ENCODE measurements around the gene F2RL2.
"Not testable (repeated sequence)": the region's sequence is repeated elsewhere in the genome, so short reads cannot be mapped to it uniquely, and the experiment has no call there.

F2RL2 gene

DNA sequence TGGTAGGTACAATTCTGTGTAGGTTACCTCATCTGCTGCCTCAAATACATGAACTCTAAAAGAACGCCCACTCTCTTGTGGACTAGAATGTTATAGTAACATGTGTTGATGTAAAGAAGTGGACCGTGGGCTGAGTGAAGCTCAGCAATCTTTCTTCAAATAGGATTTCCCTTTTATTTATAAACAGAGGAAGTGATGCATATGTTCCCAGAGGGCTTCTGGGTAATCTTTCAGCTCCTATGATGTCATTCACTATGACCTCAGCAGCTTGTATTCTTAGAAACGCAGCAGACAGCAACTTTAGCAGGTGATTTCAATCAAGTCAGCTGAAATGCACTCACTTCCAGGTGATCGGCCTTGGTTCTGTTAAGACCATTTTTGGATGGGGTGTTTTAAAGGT, 14.4 kb downstream of the F2RL2 start:
- Histone ChIP-seq H3K36me3 (ENCODE audit: insufficient read depth, low read length) (no peaks in the 10 kb centered on the region), H3K9me3 (ENCODE audit: control insufficient read depth, insufficient read depth, low read length) (no peaks in the 10 kb centered on the region), H3K9ac (ENCODE audit: low read depth, low read length) (no peak overlapping the region), H3K4me1 (ENCODE audit: insufficient read depth, low read length) (no peaks in the 10 kb centered on the region)

DNA sequence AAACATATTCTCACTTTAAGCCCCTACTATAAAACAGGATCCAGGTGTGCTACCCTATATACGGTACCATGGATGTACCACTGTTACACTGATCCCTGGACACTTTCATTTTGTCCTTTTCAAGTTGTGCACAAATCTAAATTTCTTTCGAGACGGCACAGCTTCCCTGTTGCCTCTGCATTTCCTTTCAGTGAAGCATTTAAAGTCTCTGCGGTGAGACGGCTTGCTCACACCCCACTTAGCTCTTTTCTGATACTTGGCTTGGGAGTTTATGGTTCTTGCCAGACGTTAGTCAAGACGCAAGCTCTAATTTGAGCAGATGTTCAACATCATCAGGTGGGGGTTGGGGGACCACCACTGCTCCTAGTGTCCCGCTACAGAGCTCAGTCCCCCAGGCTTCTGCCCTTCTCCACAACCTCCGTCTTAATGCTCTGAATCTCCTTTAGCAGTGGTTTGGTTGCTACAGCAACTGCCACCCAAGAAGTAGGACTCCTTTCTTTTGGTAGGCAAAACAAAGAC, 15.8 kb downstream of the F2RL2 start:
- H3K9me3 ChIP-seq (ENCODE audit: control insufficient read depth, insufficient read depth, low read length), result no peaks in the 10 kb centered on the region
- H3K4me1 ChIP-seq (ENCODE audit: insufficient read depth, low read length), result no peaks in the 10 kb centered on the region
- H3K9ac ChIP-seq (ENCODE audit: low read depth, low read length), result no peak overlapping the region
- H3K36me3 ChIP-seq (ENCODE audit: insufficient read depth, low read length), result no peaks in the 10 kb centered on the region

DNA sequence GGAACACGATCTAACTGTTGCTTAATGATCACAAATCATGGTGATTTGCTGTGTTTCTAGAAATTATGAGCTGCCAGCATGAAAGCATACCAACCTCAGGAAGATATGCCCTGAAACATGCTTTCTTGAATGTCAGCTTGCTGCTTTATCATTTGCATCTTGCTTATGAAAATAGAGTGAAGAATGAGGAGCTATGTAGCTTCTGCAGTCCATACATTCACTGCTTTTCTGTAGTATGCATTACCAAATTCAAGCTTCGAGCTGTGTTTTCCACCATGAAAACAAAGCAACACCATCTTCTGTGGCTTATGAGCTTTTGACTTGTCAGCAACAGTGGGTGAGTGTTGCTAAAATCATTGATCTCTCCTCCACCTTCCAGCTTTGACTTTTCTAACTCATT, 16.5 kb downstream of the F2RL2 start:
- Histone ChIP-seq H3K9me3 (ENCODE audit: control insufficient read depth, insufficient read depth, low read length) (no peaks in the 10 kb centered on the region), H3K36me3 (ENCODE audit: insufficient read depth, low read length) (no peaks in the 10 kb centered on the region), H3K9ac (ENCODE audit: low read depth, low read length) (no peak overlapping the region), H3K4me1 (ENCODE audit: insufficient read depth, low read length) (no peaks in the 10 kb centered on the region)

DNA sequence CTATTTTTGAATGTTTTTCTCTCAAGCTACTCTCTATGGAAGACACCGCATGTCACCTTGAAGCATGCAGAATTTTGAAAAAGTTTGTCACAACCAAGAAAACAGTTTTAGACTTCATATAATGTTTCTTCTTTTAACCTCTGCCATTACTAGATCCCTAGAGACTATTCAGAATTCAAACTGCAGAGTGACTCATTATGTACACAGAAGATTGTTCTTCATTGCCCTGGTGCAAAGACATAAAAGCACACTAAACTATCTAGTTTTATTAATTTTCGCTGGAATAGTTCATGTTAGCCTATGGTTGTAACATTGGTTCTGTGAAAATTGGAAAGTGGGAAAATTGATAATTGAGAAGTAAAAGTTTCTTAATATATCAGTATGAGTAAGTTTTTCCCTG, 18.4 kb downstream of the F2RL2 start:
- H3K4me1 ChIP-seq (ENCODE audit: insufficient read depth, low read length), result no peaks in the 10 kb centered on the region
- H3K9ac ChIP-seq (ENCODE audit: low read depth, low read length), result no peak overlapping the region
- H3K36me3 ChIP-seq (ENCODE audit: insufficient read depth, low read length), result no peaks in the 10 kb centered on the region
- H3K9me3 ChIP-seq (ENCODE audit: control insufficient read depth, insufficient read depth, low read length), result no peaks in the 10 kb centered on the region

DNA sequence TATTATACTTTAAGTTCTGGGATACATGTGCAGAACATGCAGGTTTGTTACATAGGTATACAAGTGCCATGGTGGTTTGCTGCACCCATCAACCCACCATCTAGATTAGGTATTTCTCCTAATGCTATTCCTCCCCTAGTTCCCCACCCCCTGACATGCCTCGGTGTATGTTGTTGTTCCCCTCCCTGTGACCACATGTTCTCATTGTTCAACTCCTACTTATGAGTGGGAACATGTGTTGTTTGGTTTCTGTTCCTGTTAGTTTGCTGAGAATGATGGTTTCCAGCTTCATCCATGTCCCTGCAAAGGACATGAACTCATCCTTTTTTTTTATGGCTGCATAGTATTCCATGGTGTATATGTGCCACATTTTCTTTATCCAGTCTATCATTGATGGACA, 19.2 kb downstream of the F2RL2 start:
- H3K9me3 ChIP-seq (ENCODE audit: control insufficient read depth, insufficient read depth, low read length); H3K36me3 ChIP-seq (ENCODE audit: insufficient read depth, low read length); H3K9ac ChIP-seq (ENCODE audit: low read depth, low read length); H3K4me1 ChIP-seq (ENCODE audit: insufficient read depth, low read length): not testable (repeated sequence)

DNA sequence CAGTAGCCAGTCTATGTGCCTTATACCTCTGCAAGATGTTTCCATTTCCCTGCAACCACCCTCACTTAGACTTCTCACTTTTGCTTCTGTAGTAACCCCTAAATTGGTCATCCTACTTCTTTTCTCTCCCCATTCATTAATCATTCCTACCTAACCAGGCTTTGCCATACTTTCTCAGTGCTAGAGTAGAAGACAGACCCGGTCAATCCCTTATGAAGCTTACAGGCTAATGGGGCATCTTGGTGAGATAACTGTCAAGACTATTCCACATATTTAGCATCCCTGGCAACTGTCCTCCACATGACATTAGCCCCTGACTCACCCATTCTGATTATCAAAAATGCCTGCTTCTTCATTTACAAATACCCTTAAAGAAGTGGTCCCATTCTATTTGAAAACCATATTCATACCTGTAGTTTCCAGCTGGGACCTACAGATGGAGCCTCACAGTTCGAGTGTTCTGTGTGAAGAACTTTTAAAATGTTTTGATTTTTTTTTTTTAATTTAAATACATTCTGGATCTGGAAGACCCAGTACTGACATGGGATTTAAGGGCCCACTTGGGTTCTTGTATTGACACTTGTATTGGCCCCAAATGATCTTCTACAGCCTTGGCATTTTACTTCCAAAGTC, 21.0 kb downstream of the F2RL2 start:
- no peak overlapping the region for H3K9ac ChIP-seq (ENCODE audit: low read depth, low read length)
- H3K9me3 ChIP-seq (ENCODE audit: control insufficient read depth, insufficient read depth, low read length), result no peaks in the 10 kb centered on the region
- peaks cover 3% of the 10 kb centered on the region; the same call in 1 of the 2 replicates for H3K36me3 ChIP-seq (ENCODE audit: insufficient read depth, low read length)
- H3K4me1 ChIP-seq (ENCODE audit: insufficient read depth, low read length), result no peaks in the 10 kb centered on the region

DNA sequence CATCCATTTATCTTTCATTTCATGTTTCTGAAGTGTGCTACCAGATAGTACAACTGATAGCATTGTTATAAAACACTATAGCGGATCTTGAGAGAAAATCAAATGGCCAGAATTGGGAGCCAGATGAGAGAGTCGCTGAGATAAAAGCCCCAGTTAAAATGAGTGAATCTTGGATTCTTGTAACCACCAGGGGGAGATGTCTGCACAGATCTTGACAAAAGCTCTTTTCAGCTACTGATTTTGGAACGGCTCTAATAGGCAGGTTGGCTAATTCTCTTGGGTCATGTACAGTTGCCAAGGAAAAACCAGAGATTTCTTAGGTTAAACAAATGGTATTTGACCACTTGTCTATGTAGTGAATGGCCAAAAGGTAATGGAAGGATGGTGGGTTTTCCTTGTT, 21.7 kb downstream of the F2RL2 start:
- Histone ChIP-seq H3K9ac (ENCODE audit: low read depth, low read length) (no peak overlapping the region), H3K36me3 (ENCODE audit: insufficient read depth, low read length) (peaks cover 3% of the 10 kb centered on the region; the same call in 1 of the 2 replicates), H3K9me3 (ENCODE audit: control insufficient read depth, insufficient read depth, low read length) (no peaks in the 10 kb centered on the region), H3K4me1 (ENCODE audit: insufficient read depth, low read length) (no peaks in the 10 kb centered on the region)

DNA sequence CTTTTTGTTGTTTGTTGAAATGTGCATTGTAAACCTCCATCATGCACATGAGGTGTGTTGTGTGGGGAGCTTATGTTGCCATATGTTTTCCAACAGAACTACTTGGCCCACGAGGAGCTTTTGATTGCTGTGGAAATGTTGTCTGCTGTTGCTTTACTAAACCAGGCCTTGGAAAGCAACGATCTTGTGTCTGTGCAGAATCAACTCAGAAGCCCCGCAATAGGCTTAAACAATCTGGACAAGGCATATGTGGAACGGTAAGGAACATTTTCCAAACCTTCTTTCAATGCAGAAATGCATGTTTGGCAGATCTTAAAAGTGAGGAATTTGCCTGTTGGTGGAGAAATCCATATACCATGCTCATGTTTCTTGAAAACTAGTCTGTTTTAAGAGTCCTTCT, 22.5 kb downstream of the F2RL2 start:
- Histone ChIP-seq H3K36me3 (ENCODE audit: insufficient read depth, low read length) (peaks cover 3% of the 10 kb centered on the region; the same call in 1 of the 2 replicates), H3K9me3 (ENCODE audit: control insufficient read depth, insufficient read depth, low read length) (no peaks in the 10 kb centered on the region), H3K4me1 (ENCODE audit: insufficient read depth, low read length) (no peaks in the 10 kb centered on the region), H3K9ac (ENCODE audit: low read depth, low read length) (no peak overlapping the region)

DNA sequence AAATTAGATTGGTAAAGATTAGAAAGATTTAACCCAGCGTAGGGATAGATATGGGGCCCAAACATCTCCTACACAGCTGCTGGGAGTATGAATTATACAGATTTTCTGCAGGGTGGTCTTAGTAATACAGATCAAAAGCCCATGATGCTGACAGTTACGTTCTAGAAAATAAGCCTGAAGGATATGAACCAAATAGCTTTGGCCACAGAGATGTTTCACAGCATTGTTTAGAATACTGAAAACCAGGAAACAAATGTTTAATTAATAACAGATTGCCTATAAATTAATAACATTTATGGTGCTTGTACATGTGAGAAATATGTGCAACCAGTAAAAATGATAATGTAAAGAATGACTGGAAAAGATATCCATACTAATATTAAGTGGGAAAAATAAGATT, 24.7 kb downstream of the F2RL2 start:
- Histone ChIP-seq H3K9ac (ENCODE audit: low read depth, low read length) (no peak overlapping the region), H3K36me3 (ENCODE audit: insufficient read depth, low read length) (peaks cover 3% of the 10 kb centered on the region; the same call in 1 of the 2 replicates), H3K4me1 (ENCODE audit: insufficient read depth, low read length) (no peaks in the 10 kb centered on the region), H3K9me3 (ENCODE audit: control insufficient read depth, insufficient read depth, low read length) (no peaks in the 10 kb centered on the region)

DNA sequence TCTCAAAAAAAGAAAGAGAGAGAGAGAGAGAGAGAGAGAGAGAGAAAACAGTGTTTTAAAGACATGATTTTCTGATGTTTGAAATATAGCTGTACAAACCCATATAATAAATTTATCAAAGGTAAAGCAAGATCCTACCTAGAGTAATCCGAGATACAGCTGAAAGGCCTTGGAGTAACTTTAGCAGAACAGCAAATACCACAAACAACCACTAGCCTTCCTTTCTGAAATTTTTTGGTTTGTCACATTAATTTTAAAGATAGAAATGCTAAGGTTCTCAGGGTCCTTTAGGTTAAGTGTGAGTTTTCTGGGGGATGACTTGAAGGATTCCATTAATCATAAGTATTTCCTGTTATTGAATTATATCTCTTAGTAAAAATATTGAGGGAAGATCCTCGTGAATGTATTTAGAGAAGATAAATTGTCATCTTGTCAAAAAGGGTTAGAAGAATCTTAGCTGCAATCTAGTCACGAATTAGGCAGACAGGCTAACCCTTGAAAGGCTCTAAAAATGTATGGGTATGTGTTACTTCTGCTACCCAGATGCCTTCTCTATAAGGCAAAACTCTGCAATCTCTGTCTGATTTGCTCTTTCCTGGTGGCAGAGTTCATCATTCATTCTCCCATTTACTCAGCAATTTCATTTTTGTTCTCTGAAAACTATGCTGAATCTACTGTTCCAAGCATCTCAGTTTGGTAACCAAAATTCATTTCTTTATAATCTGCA, 27.3 kb downstream of the F2RL2 start:
- Histone ChIP-seq H3K4me1 (ENCODE audit: insufficient read depth, low read length) (no peaks in the 10 kb centered on the region), H3K9me3 (ENCODE audit: control insufficient read depth, insufficient read depth, low read length) (no peaks in the 10 kb centered on the region), H3K9ac (ENCODE audit: low read depth, low read length) (no peak overlapping the region), H3K36me3 (ENCODE audit: insufficient read depth, low read length) (peaks cover 3% of the 10 kb centered on the region; the same call in 1 of the 2 replicates)

DNA sequence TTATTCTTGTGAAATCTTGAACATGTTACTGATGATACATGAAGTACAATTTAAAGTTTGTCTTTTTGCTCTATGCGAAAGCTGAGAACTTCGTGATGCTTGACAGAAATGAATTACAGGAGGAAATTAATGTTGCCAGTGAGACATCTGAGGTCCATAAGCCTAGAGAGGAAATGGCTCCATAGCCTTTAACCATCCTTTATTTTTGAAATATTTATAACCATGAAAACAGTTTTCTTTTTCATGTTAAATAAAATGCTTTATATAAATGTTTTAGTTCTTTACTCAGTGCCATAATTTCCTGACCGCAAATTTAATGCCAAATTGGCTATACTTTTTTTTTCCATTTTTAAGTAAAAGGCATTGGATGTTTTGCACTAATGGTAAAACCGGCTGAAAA, 29.1 kb downstream of the F2RL2 start:
- Histone ChIP-seq H3K9me3 (ENCODE audit: control insufficient read depth, insufficient read depth, low read length) (no peaks in the 10 kb centered on the region), H3K4me1 (ENCODE audit: insufficient read depth, low read length) (no peaks in the 10 kb centered on the region)

DNA sequence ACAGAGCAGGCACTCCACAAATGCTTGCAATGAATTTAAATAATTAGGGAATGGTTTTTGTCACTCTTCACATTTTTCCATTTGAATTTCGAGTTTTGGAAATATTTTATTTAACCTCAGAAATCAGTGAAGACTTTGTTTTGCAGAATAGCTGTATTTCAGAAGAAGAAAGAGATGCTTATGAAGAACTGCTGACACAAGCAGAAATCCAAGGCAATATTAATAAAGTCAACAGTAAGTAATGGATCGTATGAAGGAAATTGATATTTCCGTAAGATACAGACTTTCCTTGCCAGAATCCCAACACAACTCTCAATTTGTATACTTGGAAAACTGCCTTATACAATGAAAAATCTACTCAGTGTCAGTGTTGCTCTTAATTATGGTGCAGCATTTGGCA, 30.5 kb downstream of the F2RL2 start:
- Histone ChIP-seq H3K9me3 (ENCODE audit: control insufficient read depth, insufficient read depth, low read length) (no peaks in the 10 kb centered on the region), H3K36me3 (ENCODE audit: insufficient read depth, low read length) (no peaks in the 10 kb centered on the region), H3K9ac (ENCODE audit: low read depth, low read length) (no peak overlapping the region), H3K4me1 (ENCODE audit: insufficient read depth, low read length) (no peaks in the 10 kb centered on the region)

More for the DNA sequence above, 29.1 kb downstream of the F2RL2 start:
- peaks cover 3% of the 10 kb centered on the region; the same call in 1 of the 2 replicates for H3K36me3 ChIP-seq (ENCODE audit: insufficient read depth, low read length)
- H3K9ac ChIP-seq (ENCODE audit: low read depth, low read length), result no peak overlapping the region

DNA sequence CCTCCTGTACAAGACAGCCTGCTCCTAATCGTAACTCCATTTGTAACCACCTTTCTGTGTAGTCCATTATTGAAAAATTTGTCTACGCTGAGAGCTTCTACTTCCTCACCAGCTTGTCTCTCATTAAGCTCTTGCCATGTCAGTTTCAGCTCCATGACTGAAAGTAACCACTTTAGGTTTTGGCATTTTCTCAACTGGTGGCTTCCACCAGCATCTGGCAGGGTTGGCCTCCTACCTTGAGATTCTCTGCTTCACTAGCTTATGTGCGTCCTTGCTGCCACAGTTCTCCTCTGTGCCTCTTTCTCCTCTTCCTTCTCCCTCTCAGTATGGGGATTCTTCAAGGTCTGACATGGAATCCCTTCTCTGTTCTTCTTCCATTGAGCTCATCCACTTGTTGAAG, 31.8 kb downstream of the F2RL2 start:
- Histone ChIP-seq H3K36me3 (ENCODE audit: insufficient read depth, low read length) (no peaks in the 10 kb centered on the region), H3K9me3 (ENCODE audit: control insufficient read depth, insufficient read depth, low read length) (no peaks in the 10 kb centered on the region), H3K9ac (ENCODE audit: low read depth, low read length) (no peak overlapping the region), H3K4me1 (ENCODE audit: insufficient read depth, low read length) (no peaks in the 10 kb centered on the region)

DNA sequence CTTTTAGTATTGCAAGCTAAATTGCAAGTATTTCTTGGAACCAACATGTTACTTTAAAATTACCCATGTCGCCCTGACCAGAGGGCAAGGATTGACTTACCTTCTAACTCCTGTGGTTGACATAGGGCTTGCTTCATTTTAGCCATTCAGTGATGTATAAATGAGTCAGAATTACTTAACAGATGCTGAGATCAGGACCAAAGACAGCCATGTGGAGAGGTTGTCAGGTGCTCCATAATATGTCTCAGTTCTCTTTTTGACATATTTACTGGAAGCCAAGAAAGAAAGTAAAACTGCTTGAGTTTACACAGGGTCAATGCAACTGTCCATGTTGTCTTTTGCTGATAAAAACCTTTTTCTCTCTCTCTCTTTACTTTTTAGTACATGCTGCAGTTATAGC, 33.2 kb downstream of the F2RL2 start:
- Histone ChIP-seq H3K36me3 (ENCODE audit: insufficient read depth, low read length) (no peaks in the 10 kb centered on the region), H3K9me3 (ENCODE audit: control insufficient read depth, insufficient read depth, low read length) (no peaks in the 10 kb centered on the region), H3K4me1 (ENCODE audit: insufficient read depth, low read length) (no peaks in the 10 kb centered on the region), H3K9ac (ENCODE audit: low read depth, low read length) (no peak overlapping the region)

DNA sequence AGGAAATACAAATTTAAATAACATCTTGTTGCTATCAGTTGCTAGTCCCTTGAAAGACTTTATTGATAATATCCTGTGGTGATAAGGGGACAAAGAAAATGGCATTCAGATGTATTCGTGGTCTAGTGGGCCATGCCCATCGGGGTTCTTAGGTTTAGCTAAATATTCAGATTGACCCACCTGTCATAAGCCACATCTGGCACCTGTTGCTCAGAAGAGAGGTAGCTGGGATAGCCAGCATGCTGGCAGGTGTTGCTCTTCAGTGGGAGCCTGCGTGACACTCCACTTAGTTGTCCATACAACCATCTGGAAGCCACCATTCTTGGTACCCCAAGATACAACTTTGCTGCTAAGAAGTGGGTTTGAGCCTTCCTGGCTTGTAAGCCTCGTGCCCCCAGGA, 36.7 kb downstream of the F2RL2 start:
- no peaks in the 10 kb centered on the region for H3K36me3 ChIP-seq (ENCODE audit: insufficient read depth, low read length)
- no peak overlapping the region for H3K9ac ChIP-seq (ENCODE audit: low read depth, low read length)
- H3K9me3 ChIP-seq (ENCODE audit: control insufficient read depth, insufficient read depth, low read length), result no peaks in the 10 kb centered on the region
- H3K4me1 ChIP-seq (ENCODE audit: insufficient read depth, low read length), result no peaks in the 10 kb centered on the region
